HepG2 (cell line): ENCODE results near the gene TBC1D5.

Source experiments
- ARID3A ChIP-seq: IDR thresholded peaks from 2 replicates; pipeline ENCODE4 v1.6.1; 2012; ENCODE audit warnings: low read depth, low read length, improper control_type of control experiment
- ATF6 ChIP-seq: sonication (generic); formaldehyde crosslinking; conservative IDR thresholded peaks from 2 replicates; pipeline ENCODE4 v1.4.0; 2020; ENCODE audit warnings: missing genetic modification reagents
- CTCF ChIP-seq: sonication (generic); formaldehyde crosslinking; IDR thresholded peaks from 2 replicates; pipeline ENCODE4 v1.5.0; 2020; ENCODE audit warnings: mild to moderate bottlenecking, missing genetic modification reagents, moderate library complexity
- EP300 ChIP-seq, 3 experiments: sonication (generic) in 1 of 3; formaldehyde crosslinking in 1 of 3; IDR thresholded peaks; 2 replicates each; pipeline versions ENCODE4 v1.5.1 to v1.6.1; 2011 to 2020; ENCODE audit warnings: low read depth in 2 of 3, low read length in 2 of 3, borderline replicate concordance in 1 of 3, improper control_type of control experiment in 1 of 3, mild to moderate bottlenecking in 1 of 3, missing genetic modification reagents in 1 of 3, moderate library complexity in 1 of 3
- HMG20B ChIP-seq: conservative IDR thresholded peaks from 2 replicates; pipeline ENCODE4 v1.6.1; 2016; ENCODE audit warnings: missing genetic modification reagents, missing compliant biosample characterization
- HMGXB3 ChIP-seq: sonication (generic); formaldehyde crosslinking; IDR thresholded peaks from 2 replicates; pipeline ENCODE4 v1.4.0; 2020; ENCODE audit warnings: missing genetic modification reagents, borderline replicate concordance
- MXI1 ChIP-seq: IDR thresholded peaks from 3 replicates; pipeline ENCODE4 v1.6.1; 2012; ENCODE audit warnings: low read depth, low read length, inconsistent platforms, borderline replicate concordance
- NR2C2 ChIP-seq: sonication (generic); formaldehyde crosslinking; IDR thresholded peaks from 2 replicates; pipeline ENCODE4 v1.4.0; 2020; ENCODE audit warnings: missing genetic modification reagents, mild to moderate bottlenecking, moderate library complexity, borderline replicate concordance
- THRA ChIP-seq: sonication (generic); formaldehyde crosslinking; IDR thresholded peaks from 2 replicates; pipeline ENCODE4 v1.4.0; 2020; ENCODE audit warnings: missing genetic modification reagents, borderline replicate concordance
- YY1 ChIP-seq: IDR thresholded peaks from 2 replicates; pipeline ENCODE4 v1.6.1; 2011; ENCODE audit warnings: low read length, low read depth, moderate library complexity, mild to moderate bottlenecking; ENCODE audit not compliant: insufficient read depth, insufficient replicate concordance
- ZBTB20 ChIP-seq: sonication (generic); formaldehyde crosslinking; IDR thresholded peaks from 2 replicates; pipeline ENCODE4 v1.8.1; 2023; ENCODE audit warnings: missing genetic modification reagents, low read depth, mild to moderate bottlenecking, borderline replicate concordance
- ZNF260 ChIP-seq: sonication (generic); formaldehyde crosslinking; IDR thresholded peaks from 2 replicates; pipeline ENCODE4 v1.4.0; 2020; ENCODE audit warnings: missing genetic modification reagents, low read depth, mild to moderate bottlenecking, borderline replicate concordance
- ZNF331 ChIP-seq: sonication (generic); formaldehyde crosslinking; IDR thresholded peaks from 2 replicates; pipeline ENCODE4 v1.4.0; 2020; ENCODE audit warnings: missing genetic modification reagents

GRCh38 chr3:17749705-17750293, 7.4 kb upstream of the TBC1D5 start:
- no peak for TF ChIP-seq THRA (CRISPR knock-in tag)
- no peak for TF ChIP-seq ATF6 (CRISPR knock-in tag)
- no peak for TF ChIP-seq ARID3A
- no peak for TF ChIP-seq CTCF
- TF ChIP-seq YY1, result no peak
- no peak for TF ChIP-seq ZNF331
- TF ChIP-seq MXI1, result no peak
- no peak for TF ChIP-seq HMG20B (CRISPR knock-in tag)
- no peak for TF ChIP-seq HMGXB3
- TF ChIP-seq EP300 (IDR thresholded peaks at IDR 0.05; ENCODE audit: low read depth in 2 of 2, low read length in 2 of 2), result no peak
- TF ChIP-seq EP300 (CRISPR knock-in tag; IDR thresholded peaks at IDR 0.05; ENCODE audit: borderline replicate concordance), result no peak
- no peak for TF ChIP-seq ZBTB20 (CRISPR knock-in tag)
- no peak for TF ChIP-seq ZNF260
- no peak for TF ChIP-seq NR2C2
